HL-60 (cell line): ENCODE results near the gene SLC10A7.

ENCODE experiments used
- GABPA ChIP-seq: IDR thresholded peaks from 2 replicates; pipeline ENCODE4 v1.6.1; 2012; ENCODE audit warnings: low read depth
- POLR2AphosphoS5 ChIP-seq: IDR thresholded peaks from 2 replicates; pipeline ENCODE4 v1.6.1; 2012; ENCODE audit warnings: low read depth
- SPI1 ChIP-seq: IDR thresholded peaks from 2 replicates; pipeline ENCODE4 v1.6.1; 2012; ENCODE audit warnings: low read depth, mild to moderate bottlenecking, borderline replicate concordance
- TF ChIP-seq, protein P1 (sequence below): IDR thresholded peaks from one replicate; pipeline ENCODE4 v1.5.1; 2011; ENCODE audit warnings: low read length, control low read depth, inconsistent platforms; ENCODE audit not compliant: insufficient read depth
- TF ChIP-seq, protein P2 (sequence below): IDR thresholded peaks from 2 replicates; pipeline ENCODE4 v1.6.1; 2012; ENCODE audit warnings: low read depth; ENCODE audit not compliant: insufficient replicate concordance

DNA sequence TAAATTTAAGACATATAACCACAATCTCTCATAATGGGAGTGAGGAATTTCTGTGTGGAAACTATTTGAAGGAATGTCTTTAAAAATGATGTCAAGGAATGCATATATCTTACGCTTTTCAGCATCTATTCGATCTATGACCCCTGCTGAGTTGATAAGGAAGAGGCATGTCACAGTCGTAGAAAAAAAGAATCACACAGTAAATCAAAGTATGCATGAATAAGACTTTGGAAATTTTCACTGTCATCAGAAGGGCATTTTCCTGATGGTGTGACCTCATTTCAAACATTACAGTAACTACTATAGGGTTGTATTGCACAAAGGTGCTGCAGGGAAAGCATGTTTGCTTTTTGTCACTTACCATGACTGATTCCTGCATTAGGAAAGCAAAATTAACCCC, 265.9 kb downstream of the SLC10A7 start:
- TF ChIP-seq POLR2AphosphoS5: no peak
- TF ChIP-seq, protein P1, sequence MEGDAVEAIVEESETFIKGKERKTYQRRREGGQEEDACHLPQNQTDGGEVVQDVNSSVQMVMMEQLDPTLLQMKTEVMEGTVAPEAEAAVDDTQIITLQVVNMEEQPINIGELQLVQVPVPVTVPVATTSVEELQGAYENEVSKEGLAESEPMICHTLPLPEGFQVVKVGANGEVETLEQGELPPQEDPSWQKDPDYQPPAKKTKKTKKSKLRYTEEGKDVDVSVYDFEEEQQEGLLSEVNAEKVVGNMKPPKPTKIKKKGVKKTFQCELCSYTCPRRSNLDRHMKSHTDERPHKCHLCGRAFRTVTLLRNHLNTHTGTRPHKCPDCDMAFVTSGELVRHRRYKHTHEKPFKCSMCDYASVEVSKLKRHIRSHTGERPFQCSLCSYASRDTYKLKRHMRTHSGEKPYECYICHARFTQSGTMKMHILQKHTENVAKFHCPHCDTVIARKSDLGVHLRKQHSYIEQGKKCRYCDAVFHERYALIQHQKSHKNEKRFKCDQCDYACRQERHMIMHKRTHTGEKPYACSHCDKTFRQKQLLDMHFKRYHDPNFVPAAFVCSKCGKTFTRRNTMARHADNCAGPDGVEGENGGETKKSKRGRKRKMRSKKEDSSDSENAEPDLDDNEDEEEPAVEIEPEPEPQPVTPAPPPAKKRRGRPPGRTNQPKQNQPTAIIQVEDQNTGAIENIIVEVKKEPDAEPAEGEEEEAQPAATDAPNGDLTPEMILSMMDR: no peak
- TF ChIP-seq, protein P2, sequence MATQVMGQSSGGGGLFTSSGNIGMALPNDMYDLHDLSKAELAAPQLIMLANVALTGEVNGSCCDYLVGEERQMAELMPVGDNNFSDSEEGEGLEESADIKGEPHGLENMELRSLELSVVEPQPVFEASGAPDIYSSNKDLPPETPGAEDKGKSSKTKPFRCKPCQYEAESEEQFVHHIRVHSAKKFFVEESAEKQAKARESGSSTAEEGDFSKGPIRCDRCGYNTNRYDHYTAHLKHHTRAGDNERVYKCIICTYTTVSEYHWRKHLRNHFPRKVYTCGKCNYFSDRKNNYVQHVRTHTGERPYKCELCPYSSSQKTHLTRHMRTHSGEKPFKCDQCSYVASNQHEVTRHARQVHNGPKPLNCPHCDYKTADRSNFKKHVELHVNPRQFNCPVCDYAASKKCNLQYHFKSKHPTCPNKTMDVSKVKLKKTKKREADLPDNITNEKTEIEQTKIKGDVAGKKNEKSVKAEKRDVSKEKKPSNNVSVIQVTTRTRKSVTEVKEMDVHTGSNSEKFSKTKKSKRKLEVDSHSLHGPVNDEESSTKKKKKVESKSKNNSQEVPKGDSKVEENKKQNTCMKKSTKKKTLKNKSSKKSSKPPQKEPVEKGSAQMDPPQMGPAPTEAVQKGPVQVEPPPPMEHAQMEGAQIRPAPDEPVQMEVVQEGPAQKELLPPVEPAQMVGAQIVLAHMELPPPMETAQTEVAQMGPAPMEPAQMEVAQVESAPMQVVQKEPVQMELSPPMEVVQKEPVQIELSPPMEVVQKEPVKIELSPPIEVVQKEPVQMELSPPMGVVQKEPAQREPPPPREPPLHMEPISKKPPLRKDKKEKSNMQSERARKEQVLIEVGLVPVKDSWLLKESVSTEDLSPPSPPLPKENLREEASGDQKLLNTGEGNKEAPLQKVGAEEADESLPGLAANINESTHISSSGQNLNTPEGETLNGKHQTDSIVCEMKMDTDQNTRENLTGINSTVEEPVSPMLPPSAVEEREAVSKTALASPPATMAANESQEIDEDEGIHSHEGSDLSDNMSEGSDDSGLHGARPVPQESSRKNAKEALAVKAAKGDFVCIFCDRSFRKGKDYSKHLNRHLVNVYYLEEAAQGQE: no peak
- TF ChIP-seq GABPA: no peak
- TF ChIP-seq SPI1: no peak
